Right hindlimb (tissue), 1 donor: ENCODE results near the gene CLIC4.
"Not testable (repeated sequence)": the region's sequence is repeated elsewhere in the genome, so short reads cannot be mapped to it uniquely, and the experiment has no call there.

Source experiments
- DNase-seq: peaks from one replicate; pipeline ENCODE4 v3.0.0-alpha.2; 2018

CLIC4 gene

DNA sequence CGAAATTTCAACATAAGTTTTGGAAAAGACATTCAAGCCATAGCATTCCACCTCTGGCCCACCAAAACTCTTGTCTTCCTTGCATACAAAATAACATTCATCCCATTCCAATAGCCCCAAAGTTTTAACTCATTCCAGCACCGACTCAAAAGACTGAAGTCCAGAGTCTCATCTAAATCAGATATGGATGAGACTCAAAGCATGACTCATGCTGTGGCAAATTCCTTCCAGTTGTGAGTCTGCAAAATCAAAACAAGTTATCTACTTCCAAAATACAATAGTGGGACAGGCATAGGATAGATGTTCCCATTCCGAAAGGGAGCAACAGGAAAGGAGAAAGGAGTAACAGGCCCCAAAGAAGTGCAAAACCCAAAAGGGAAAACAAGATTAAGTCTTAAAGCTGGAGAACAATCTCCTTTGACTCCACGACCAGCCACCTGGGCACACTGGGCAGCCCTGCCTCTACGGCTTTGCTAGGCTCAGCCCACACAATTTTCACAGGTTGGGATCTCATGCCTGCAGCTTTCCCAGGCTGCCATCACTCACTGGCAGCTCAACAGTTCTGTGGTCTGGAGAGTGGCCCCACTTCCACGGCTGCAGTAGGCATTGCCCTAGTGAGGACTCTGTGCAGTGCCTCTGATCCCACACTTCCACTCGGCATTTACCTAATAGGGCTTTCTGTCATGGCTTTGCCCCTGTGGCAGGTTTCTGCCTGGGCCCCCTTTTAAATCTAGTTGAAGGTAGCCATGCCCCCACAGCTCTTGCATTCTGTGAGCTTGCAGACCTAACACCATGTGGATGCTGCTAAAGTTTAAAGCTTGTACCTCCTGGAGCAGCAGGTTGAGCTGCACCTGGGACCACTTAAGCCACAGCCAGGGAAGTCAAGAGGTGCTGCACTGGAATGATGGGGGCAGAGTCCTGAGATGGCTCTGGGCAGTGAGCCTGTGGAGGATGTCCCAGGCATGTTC, 133.8 kb downstream of the CLIC4 start:
- no peak for DNase-seq

DNA sequence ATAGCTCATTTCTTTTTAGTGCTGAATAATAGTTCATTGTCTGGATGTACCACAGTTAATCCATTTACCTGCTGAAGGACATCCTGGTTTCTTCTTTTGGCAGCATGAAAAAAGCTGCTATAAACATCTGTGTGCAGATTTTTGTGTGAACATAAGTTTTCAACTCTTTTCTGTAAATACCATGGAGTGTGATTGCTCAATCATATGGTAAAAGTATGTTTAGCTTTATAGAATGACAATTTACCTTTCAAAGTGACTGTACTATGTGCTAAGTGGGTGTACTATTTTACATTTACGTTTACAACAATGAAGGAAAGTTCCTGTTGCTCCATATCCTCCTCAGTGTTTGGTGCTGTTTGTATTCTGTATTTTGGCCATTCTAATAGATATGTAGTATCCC, 135.8 kb downstream of the CLIC4 start:
- DNase-seq, result no peak

DNA sequence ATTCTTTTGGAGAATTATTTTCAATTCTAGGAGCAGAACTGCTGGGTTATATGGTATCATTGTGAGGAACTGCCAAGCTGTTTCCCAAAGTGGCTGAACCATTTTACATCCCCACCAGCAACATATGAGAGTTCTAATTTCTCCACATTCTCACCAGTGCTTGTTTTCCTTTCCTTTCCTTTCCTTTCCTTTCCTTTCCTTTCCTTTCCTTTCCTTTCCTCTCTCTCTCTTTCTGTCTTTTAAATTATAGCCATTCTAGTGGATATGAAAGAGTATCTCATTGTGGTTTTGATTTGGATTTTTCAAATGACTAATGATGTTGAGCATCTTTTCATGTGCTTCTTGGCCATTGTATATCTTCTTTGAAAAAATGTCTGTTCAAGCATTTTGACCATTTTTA, 139.5 kb downstream of the CLIC4 start:
- DNase-seq, result no peak

DNA sequence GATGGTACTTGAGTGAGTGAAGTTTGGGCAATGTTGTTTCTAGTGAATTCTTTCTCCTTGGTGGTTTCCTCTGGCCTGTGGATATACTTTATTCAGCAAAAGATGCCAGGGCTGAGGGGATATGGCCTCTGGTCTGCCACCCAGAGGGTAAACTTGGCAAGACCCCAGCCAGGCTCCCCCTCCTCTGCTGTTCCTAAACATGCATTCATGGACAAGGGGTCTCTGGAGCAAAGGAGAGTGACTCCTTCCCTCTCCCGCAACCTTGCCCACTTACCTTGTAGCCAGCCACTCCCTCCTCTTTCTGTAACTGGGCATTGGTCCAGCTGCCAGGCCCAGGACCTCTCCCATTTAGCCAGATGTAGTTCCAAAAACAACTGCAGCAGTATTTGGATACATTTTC, 141.0 kb downstream of the CLIC4 start:
- DNase-seq, result no peak

DNA sequence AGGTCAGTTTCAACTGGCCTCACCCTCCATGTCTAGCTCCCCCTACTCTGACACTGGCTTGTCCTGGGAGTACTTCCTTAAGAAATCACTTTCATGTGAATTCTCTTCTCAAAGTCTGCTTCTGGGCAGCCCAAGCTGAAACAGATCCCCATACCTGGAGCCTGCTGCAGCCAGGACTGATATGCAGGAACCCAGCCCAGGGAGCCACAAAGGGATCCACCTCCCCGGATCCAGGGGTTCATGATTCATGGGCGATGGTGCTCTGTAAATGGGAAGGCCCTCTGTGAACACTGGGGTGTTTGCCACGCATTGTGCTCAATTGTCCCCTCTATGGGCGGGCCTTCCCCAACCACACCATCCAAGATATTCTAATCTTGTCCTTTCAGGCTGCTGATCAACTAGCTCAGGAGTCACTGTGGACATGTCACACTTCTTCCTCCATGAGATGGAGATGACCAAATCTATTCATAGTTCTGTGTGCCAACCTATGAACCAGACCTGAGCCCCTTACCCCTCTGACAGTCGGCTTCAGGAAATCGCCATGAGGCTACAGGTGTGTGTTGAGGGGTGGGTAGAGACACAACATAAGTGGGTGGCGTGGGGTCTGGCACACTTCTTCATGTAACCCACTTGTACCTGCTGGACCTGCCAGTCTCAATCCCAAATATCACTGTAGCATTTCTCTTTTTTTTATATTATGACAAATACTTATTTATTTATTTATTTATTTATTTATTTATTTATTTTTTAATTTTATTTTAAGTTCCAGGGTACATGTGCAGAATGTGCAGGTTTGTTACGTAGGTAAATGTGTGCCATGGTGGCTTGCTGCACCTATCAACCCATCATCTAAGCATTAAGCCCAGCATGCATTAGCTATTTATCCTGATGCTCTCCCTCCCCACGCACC, 143.1 kb downstream of the CLIC4 start:
- DNase-seq, result no peak

DNA sequence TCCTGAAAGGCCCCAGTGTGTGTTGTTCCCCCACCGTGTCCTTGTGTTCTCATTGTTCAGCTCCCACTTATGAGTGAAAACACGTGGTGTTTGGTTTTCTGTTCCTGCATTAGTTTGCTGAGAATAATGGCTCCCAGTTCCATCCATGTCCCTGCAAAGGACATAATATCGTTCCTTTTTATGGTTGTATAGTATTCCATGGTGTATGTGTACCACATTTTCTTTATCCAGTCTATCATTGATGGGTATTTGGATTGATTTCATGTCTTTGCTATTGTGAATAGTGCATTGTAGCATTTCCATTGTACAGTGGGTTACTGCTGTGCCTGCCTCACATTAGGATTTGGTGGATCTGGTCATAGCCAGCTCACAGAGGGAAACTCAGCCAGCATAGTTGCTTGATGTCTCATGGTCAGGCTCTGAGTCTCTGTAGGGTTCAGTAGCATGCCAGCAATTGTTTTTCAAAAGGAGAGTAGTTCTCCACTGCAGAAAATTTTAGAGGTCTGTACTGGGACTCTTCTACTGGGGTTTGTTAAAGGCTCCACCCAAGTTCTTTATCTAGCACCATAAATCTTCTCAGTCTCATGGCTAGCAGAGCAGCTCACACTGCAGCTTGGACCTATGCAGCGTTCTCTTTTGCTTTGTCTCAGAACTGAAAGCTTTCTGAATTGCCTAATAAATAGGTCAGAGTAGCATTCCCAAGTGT, 143.9 kb downstream of the CLIC4 start:
- DNase-seq, result no peak

DNA sequence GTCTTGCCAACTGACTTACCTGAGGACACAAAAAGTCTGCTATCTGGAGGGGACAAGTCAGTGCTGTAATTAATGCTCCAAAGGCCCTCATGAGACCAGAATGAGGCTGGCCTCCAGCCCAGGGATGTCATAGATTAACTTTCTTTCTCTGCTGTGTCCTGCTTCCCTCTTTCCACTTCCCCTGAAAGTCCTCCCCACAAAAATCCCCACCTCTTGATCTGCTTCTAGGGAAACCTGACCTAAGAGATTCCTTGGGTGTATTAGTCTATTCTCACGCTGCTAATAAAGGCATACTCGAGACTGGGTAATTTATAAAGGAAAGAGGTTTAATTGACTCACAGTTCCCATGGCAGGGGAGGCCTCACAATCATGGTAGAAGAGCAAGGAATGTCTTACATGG, 145.6 kb downstream of the CLIC4 start:
- DNase-seq, result no peak

DNA sequence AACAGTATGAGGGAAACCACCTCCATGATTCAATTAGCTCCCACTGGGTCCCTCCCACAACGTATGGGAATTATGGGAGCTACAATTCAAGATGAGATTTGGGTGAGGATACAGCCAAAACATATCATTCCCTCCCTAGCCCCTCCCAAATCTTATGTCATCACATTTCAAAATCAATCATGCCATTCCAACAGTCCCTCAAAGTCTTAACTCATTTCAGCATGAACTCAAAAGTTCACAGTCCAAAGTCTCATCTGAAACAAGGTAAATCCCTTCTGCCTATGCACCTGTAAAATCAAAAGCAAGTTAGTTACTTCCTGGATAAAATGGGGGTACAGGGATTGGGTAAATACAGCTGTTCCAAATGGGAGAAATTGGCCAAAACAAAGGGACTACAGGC, 146.1 kb downstream of the CLIC4 start:
- DNase-seq, result not testable (repeated sequence)

DNA sequence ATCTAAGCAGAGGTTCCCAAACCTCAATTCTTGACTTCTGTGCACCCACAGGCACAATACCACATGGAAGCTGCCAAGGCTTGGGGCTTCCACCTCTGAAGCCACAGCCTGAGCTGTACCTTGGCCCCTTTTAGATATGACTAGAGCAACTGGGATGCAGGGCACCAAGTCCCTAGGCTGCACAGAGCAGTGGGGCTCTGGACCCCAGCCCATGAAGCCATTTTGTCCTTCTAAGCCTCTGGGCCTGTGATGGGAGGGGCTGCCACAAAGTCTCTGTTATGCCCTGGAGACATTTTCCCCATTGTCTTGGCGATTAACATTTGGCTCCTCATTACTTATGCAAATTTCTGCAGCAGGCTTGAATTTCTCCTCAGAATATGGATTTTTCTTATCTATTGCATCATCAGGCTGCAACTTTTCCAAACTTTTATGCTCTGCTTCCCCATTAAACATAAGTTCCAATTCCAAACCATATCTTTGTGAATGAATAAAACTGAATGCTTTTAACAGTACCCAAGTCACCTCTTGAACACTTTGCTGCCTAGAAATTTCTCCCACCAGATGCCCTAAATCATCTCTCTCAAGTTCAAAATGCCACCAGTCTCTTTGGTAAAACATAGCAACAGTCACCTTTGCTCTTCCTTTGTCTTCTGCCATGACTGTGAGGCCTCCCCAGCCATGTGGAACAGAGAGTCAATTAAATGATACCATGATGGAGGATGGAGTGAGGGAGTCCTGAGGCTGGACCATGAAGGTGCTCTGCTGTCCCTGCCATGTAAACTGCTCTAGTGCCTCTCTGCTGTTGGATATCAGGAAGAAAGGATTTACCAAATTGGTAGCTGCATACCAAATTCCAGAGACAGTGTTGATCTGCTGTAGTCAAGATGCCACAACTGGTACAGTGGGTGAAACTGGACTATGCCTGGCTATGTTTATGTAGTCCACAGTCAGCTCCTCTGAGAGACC, 147.2 kb downstream of the CLIC4 start:
- no peak for DNase-seq

DNA sequence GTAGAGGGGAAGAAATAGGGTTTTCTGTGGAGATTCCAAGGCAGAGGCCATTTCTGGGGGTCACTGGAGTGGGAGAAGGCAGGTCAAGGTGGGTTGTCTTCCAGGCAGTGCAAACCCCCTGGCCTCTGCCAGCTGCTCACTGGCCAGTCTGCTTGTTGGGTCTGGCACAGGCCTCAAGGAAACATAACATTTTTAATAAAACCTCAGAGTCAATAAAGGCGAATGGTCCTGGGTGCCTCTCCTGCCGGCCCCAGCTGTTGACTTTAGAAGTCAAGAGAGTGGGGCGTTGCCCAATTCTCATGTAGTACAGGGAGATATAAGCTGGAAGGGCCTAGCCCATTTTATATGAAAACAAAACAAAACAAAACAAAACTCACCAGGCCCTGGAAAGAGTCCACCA, 148.2 kb downstream of the CLIC4 start:
- no peak for DNase-seq
